ENCODE results near the gene MROH2B.
"Not testable (repeated sequence)": the region's sequence is repeated elsewhere in the genome, so short reads cannot be mapped to it uniquely, and the experiment has no call there.

The MROH2B gene

DNA sequence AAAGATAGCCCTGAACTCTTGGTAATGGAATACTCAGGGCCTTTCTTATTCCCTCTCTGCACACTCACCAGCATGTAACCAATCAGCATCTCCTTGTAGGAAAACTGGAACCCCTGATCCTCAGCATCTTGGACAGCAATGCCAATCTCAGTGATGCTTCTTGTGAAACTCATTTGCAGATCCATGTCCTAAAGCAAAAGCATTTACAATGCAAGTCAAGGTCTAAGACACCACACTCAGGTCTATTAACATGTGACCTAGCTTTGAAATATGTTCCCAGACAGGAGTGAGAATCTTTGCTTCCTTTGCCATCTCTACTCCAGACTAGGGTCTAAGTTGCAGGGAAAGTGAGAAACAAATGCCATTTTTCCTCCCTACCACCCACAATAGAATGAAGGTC, 38.2 kb downstream of the MROH2B start:
- no peak for DNase-seq (ENCODE audit: low read depth in 4 of 4, low spot score in 1 of 4)

DNA sequence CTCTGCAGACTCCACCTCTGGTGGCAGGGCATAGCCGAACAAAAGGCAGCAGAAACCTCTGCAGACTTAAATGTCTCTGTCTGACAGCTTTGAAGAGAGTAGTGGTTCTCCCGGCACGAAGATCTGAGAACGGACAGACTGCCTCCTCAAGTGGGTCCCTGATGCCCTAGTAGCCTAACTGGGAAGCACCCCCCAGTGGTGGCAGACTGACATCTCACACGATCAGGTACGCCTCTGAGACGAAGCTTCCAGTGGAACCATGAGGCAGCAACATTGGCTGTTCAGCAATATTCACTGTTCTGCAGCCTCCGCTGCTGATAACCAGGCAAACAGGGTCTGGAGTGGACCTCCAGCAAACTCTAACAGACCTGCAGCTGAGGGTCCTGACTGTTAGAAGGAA, 48.5 kb downstream of the MROH2B start:
- not testable (repeated sequence) for DNase-seq (ENCODE audit: low read depth in 4 of 4, low spot score in 1 of 4)

DNA sequence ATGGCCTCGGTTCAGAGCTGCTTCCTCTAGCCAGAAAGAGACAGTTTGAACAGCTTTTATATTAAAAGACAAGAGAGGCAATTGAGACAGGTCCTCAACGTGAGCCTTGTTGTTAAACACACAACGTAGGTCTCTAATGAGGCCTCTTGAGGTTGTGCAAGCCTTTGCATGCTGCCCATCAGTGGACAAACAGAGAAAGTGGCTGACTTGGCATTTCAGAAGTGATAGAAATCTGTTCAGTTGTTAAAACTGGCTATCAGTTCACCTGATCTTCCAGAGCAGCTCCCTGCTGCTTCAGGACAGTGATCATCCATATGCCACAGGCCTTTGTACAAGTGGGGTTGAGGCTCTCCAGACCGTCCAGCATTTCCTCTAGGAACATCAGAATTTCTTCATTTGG, 58.8 kb downstream of the MROH2B start:
- no peak for DNase-seq (ENCODE audit: low read depth in 4 of 4, low spot score in 1 of 4)

DNA sequence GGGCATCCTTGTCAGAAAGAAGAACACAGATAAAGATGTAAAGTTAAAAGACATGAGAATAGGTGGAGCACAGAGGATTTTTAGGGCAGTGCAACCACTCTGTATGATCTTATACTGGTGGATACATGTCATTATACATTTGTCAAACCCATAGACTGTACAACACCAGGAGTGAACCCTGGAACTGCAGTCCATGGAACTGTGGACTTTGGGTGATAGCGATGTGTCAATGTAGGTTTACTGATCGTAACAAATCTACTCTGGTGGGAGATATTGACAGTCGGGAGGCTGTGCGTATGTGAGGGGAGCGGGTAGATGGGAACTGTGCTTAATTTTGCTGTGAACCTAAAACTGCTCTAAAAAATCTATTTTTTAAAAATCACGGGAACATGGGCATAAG, 60.6 kb downstream of the MROH2B start:
- DNase-seq (ENCODE audit: low read depth in 4 of 4, low spot score in 1 of 4), result no peak

DNA sequence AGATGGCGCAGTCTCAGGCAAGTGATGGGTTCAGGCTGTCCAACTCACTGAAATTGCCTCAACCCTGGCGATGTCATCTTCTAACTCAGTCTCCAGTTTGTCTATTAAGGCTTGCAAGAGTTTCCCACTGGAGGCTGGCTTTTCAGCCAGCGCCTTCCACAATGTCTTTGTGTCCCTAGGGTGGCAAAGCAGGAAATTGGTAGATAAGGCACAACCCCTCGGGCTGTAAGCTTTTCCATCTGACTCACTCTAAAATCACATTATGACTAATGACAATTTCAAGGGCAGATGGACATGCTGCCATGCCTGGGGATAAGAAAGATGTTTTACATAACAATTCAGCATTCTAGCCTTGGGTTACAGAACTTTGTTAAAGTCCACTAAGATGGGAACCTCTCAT, 61.9 kb downstream of the MROH2B start:
- DNase-seq (ENCODE audit: low read depth in 4 of 4, low spot score in 1 of 4), result no peak

DNA sequence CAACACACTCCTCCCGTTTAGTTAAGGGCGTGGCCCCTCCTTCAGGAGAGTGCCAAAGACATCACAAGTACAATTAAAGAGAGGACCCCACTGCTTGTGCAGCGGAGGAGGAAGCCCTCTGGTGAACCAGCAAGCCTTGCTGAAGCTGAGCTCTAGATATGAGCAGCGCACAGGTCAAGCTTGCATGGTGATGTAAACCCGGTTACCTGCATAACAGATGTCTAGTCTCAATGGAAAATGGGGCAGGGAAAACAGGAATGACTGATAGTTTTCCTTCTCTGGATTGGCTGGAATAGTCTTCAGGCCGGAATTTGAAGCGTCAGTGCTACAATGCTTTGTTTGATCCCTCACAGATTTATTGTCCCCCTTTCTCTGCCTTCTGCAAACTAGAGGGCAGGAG, 66.2 kb downstream of the MROH2B start:
- DNase-seq (ENCODE audit: low read depth in 4 of 4, low spot score in 1 of 4), result no peak

DNA sequence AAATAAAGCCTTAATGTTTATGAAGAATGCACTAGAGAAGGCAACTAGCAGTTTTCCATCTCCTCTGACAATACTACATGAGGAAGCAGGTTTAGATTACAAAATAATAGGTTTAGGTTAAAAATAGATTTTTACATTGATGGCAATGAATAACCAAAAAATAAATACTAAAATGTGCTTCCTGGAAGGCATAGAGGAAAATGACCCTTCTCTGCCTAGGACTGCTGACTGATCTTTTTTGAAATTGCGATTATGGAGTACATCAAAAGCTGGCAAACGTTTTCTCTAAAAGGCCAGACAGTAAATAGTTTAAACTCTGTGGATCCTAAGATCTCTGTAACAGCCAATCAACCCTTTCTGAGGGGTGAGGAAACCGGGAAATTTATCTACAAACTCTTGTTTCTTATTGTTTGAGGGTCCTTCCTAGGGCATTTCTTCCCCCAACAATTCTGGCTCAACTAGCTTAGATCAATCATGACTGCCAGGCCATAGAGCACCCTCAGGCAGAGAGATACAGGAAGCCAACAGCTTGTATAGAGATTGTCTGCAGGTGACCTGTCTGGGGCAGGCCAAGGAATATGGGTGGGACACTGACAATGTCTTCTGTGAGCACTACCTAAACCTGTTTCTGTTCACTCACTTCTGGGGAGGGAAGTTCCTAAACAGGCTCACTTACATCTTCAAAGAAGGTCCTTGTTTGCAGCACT, 67.3 kb downstream of the MROH2B start:
- no peak for DNase-seq (ENCODE audit: low read depth in 4 of 4, low spot score in 1 of 4)

DNA sequence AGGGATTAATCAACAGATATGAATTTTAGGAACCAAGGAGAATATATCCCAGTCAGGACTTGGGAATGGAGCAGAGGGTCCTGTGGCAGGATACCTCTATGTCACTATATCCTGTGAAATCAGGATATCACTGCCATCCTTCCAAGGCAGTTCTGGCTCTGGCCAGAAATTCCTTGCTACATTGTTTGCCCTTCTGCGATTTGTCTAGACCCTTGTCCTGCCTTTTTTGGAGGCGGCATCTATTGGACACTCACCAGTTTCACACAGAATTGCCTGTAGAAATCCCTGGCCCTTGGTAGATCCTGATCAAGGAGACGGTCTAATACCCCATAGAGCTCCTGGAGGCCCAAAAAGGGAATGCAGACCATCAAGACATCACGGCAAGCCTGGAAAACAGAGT, 71.2 kb downstream of the MROH2B start:
- DNase-seq (ENCODE audit: low read depth in 4 of 4, low spot score in 1 of 4), result no peak

DNA sequence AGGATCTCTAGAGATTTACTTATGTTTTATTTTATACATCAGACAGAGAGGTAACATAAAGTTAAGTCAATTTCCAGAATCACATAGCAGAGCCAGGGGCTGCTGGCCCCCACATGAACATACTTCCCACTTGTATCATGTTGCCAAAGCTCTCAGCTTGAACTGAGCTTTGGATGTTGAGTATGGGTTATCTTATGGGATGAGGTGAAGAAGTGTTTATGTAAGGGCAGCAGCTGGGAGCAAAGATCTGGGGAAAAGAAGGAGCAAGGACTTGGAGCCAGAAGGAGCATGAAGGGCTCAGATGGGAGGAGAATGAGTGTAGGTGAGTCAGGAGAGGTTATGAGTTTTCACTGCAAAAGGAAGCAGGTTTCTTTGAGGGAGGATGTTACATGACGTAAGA, 72.0 kb downstream of the MROH2B start:
- DNase-seq (ENCODE audit: low read depth in 4 of 4, low spot score in 1 of 4), result no peak

DNA sequence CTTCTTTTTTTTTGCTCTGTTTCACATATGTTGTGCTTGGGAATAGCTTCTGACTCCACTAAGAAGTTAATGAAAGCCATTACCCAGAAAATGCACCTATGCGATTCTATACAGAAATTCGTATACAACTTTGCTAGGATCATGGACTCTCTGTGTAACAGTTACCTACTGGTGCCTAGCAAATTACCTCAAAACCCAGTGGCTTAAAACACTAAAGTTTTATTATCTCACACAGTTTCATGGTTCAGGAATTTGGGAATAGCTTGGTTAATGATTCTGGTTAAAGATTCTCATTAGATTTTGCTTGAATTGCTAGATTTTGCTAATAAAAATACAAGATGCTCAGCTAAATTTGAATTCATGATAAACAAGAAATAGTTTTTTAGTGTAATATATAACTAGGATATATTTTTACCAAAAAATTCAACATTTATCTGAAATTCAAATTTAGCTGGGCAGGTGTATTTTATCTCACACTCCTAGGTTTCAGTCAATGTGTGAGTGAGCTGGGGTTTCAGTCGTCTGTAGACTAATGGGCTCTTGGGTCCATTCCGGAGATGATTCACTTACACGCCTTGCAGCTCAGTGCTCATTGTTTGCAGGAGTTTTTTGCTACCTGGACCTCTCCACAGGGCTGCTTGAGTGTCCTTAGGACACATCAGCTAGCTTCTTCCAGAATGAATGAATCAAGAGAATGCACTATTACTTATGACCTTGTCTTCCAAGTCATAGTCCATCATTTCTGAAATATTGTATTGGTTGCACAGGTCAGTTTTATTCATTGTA, 75.1 kb downstream of the MROH2B start:
- DNase-seq (ENCODE audit: low read depth in 4 of 4, low spot score in 1 of 4), result no peak

DNA sequence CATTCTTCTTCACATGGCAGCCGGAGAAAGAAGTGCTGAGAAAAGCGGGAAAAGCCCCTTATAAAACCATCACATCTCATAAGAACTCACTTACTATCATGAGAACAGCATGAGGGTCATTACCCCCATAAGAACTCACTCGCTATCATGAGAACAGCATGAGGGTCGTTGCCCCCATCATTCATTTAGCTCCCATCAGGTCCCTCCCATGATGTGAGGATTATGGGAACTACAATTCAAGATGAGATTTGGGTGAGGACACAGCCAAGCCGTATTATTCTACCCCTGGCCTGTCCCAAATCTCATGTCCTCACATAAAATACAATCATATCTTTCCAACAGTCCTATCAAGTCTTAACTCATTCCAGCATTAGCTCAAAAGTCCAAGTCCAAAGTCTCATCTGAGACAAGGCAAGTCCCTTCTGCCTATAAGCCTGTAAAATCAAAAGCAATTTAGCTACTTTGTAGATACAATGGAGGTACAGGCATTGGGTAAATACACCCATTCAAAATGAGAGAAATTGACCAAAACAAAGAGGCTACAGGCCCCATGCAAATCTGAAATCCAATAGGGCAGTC, 79.1 kb downstream of the MROH2B start:
- no peak for DNase-seq (ENCODE audit: low read depth in 4 of 4, low spot score in 1 of 4)

DNA sequence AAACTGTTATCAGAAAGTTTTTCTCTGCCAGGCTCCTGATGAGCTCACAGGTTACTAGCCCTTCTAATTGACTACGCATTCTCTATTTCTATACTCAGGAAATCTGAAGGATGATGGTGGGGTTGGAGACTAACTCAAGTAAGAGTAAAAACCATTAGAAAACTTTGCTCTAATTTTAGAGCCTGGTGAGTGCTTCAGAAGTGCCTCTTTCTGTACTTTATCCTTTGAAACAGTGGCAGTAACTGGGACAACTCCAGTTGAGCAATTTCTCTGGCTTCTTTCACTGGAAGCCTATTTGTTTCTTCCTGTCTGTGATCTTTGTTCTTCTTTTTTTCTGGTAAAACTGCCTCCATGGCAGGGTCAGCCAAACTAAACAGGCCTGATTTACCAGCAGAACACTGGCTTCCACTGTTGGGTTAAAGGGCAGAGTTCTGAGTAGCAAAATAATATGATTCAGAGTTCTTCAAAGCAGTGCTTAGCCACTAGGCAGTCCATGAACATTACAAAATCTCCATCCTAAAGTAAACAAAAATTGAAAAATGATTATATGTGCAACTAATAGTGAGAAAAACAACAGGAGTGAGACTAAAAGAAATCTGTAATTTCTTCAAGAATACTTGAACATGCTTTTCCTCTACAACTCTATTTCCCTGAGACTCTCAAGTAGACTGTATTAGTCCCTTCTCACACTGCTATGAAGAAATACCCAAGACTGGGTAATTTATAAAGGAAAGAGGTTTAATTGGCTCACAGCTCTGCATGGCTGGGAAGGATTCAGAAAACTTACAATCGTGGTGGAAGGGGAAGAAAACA, 79.8 kb downstream of the MROH2B start:
- DNase-seq (ENCODE audit: low read depth in 4 of 4, low spot score in 1 of 4), result no peak

DNA sequence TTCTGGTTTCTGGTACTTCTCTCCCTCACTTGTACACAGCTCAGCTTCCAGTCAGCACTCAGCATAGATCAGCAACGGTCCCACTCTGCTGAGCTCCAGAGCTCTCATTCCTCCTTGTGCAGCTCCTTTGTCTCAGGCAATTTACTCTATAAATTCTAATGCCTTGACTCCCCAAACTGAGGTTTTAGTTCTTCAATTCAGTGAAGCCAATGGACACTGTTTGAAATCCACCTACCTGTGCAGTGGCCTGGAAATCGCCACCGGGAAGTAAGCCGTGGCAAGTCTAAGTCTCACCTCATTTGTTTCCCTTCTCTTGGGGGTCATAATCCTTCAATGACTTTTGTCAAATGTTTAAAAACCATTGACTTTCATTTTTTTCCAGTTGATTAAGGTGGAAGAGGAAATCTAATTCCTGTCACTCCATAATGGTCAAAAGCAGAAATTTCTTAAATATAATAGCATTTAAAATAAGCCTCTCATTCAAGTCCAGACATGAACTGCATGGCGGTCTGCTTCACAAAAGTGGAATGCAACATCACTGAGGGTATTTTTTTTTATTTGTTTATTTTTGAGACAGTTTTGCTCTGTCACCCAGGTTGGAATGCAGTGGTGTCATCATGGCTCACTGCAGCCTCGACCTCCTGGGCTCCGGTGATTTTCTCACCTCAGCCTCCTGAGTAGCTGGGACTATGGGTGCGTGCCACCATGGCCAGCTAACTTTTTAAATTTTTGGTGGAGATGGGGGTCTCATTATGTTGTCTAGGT, 82.2 kb downstream of the MROH2B start:
- DNase-seq (ENCODE audit: low read depth in 4 of 4, low spot score in 1 of 4), result no peak

DNA sequence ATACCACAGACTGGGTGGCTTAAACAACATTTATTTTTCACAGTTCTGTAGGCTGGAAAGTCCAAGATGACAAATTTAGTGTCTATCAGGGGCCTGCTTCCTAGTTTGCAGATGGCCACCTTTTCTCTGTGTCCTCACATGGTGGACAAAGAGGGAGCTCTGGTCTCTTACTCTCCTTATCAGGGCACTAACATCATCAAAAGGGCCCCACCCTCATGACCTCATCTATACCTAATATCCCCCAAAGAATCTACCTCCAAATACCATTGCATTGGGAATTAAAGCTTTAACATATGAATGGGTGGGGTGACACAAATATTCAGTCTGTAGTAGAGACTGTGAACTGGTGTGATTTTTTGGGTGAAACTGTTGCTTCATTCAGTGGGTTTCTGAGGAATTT, 83.8 kb downstream of the MROH2B start:
- DNase-seq (ENCODE audit: low read depth in 4 of 4, low spot score in 1 of 4), result no peak

DNA sequence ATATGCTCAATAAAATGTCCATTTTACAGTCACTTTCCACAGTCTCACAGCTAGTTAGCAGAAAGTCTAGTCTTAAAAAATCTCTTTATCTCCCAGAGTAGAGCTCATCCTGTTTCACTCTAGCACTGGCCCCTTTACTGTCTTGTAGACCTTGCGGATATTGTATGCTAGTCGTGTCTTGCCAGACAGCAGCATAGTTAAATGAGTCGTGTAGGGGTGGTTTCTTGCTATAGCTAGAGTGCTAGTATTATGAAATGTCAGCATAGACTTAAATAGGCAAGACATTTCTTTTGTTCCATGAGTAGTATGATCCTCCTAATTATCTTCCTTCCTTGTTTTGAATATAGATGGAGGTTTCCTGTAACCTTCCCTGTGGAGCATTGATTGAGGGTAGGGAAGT, 84.5 kb downstream of the MROH2B start:
- DNase-seq (ENCODE audit: low read depth in 4 of 4, low spot score in 1 of 4), result no peak

DNA sequence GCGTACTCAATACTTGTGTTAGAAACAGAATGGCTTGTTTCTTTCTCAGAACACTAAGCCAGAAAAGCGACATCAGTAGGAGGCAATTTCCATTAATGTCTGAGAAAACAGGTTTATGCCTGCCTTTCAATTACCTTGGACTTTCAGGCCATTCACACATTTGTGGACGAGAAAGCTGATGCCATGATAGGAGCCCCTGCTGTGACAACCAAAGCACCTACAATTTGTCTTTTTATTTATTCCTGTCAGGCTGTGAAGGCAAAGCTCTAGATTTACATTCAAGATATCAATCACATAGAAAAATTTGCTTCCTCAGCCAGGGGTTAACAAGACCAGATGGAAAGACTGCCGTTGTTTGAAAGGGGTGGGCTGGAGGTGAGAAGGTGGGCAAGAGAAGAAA, 85.6 kb downstream of the MROH2B start:
- no peak for DNase-seq (ENCODE audit: low read depth in 4 of 4, low spot score in 1 of 4)

DNA sequence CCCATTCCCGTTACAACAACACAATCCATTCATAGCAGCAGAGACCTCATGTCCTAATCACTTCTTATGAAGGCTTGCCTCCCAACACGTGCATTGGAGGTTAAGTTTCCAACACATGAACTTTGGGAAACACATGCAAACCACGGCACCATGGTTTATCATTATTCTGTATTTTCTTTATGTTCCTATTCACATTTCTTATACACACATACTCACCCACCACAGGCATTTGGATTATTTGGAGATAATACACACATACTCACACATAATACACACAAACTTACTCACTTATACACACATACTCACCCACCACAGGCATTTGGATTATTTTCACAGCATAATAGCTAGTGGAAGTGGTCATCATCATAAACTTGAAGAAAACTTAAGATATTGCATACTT, 86.3 kb downstream of the MROH2B start:
- no peak for DNase-seq (ENCODE audit: low read depth in 4 of 4, low spot score in 1 of 4)

DNA sequence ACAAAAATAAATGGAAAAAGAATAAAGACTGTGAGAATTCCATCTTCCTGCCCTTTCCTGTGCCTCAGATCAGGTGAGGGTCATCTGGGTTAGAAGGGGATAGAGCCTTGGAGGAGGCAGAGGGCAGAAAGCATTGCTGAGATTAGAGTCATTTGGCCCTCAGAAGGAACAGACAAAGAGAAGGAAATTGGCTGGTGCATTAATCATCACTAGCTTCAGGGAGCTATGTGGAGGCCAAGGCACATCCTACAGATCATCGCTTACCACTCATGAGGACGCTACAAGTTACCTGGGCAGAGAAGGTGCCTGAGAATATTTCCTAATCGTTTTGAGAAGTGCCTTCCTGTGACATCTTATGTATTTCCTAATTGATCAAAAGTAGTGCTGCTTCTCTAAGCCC, 87.4 kb downstream of the MROH2B start:
- DNase-seq (ENCODE audit: low read depth in 4 of 4, low spot score in 1 of 4), result no peak

DNA sequence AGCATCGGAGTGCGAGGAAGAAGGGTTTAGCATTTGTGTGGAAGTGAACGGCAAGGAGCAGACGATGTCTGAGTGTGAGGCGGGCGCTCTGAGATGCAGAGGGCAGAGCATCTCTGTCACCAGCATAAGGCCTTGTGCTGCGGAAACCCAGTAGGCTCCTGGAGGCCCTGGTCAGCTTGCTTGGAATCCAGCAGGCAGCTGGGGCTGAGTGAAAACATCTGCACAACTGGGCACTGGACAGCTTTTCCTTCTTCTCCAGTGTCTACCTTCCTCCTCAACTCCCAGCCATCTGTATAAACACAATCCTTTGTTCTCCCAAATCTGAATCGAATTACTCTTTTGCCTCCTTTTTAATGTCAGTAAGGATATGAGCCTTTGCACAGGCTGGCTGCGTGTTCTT, 89.7 kb downstream of the MROH2B start:
- no peak for DNase-seq (ENCODE audit: low read depth in 4 of 4, low spot score in 1 of 4)

DNA sequence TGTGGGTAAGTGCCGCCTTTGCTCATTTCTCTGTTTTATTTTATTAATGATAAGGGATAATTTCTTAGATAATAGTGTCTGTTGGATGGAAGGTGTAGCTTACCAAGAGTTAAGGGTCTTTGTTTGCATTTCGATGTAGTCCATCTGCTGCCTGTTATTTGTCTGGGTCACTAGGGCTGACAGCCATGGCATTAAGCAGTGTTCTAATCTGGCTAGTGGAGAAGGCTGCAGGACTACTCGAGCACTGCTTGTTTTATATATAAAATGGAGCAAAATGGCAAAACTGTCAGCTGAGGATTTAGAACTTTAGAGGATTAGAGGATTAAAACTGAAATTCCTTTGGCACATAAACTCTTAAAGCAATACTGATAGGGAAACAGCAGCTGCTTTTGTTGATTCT, 94.3 kb downstream of the MROH2B start:
- DNase-seq (ENCODE audit: low read depth in 4 of 4, low spot score in 1 of 4), result no peak

DNA sequence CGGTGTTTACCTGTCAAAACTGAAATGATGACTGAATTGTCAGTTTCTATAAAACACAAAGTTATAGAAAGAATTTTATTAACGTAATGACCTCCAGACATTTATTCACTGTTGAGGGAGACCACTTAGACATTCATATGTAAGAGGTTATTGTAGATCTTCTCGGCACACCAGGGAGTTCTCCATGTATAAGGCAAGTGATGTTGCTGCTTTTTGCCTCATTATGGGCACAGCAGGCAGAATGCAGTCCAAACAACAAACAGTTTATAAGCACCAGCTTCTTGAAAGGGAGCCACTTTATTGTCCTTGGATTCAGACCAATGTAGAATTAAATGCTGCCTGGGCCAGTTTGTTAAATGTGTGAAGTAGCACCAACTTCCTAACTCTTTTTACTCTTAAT, 95.1 kb downstream of the MROH2B start:
- no peak for DNase-seq (ENCODE audit: low read depth in 4 of 4, low spot score in 1 of 4)
